GM19397 (cell line): Measurements from ENCODE around the gene RHCG.
"Not testable (repeated sequence)": the region's sequence is repeated elsewhere in the genome, so short reads cannot be mapped to it uniquely, and the experiment has no call there.

Experiments used
- ATAC-seq: cut with Tn5 transposase; IDR thresholded peaks from one replicate; pipeline ENCODE4 v1.9.1; 2021; ENCODE audit warnings: mild to moderate bottlenecking, moderate library complexity; ENCODE audit not compliant: unreplicated experiment

The RHCG gene

DNA sequence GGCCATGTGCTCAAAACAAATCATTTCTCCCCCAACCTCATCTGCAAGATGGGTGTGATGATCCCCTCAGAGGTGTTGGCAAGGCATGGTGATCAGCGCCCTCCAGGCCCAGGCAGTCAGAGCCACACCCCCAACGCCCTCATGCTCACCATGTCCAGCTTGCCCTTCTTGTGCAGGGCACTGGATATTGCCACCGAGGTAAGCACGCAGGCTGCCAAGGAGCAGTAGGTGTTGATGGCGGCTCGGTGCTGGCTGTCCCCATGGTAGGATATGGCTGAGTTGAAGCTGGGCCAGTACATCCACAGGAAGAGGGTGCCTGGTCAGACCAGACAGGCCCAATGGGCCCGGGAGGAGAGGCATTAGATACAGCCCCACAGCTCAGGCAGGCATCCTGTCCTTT, 17.2 kb downstream of the RHCG start:
- ATAC-seq = no peak

GRCh38 chr15:89477411-89478242, 18.8 kb downstream of the RHCG start:
- no peak for ATAC-seq

- no peak for ATAC-seq
These were observed 20.7 kb downstream of the RHCG start for GRCh38 chr15:89475661-89476060.

DNA sequence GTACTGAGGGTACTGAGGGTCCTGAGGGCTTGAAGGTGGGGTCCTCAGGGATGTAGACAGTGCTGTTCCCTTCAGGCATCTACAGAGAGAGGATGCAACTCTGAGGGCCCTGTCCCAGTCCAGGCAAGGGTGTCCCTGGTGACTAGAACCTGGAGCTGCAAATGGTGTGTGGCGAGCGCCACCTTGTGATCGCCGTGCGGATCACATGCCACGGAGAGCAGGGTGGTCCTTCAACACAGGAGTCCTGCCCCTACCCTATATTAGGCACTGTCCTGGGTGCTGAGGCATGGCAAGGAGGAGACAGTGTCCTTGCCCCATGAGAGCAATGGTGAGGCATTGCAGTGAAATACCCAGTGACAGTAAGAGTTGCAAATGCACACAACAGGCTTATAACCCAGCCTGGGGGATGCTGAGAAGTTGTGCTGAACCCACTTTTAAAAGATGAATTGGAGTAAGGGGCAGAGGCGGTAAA, 23.6 kb downstream of the RHCG start:
- ATAC-seq = no peak

- no peak for ATAC-seq
These were observed 26.8 kb downstream of the RHCG start for GRCh38 chr15:89469426-89470096.

DNA sequence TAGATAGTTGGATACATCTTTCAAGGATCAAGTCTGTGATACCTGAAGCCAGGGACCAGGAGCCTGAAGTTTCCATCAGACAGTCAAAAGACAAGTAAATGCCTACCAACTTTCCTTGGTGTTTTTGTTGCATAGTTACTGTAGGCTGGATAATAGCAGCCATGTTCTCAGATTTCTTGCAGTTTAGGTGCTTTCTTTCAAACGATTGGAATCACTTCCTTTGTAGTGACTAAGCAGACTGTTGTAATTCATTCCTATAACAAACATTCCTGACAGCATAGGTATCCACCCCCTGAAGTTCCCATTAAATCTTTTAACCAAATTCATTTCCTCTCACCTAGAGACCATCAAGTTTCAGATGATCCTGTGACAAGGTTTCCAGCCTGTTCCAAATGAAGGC, 27.6 kb downstream of the RHCG start:
- not testable (repeated sequence) for ATAC-seq

- ATAC-seq = no peak
These were observed 33.3 kb downstream of the RHCG start for GRCh38 chr15:89463113-89463512.

DNA sequence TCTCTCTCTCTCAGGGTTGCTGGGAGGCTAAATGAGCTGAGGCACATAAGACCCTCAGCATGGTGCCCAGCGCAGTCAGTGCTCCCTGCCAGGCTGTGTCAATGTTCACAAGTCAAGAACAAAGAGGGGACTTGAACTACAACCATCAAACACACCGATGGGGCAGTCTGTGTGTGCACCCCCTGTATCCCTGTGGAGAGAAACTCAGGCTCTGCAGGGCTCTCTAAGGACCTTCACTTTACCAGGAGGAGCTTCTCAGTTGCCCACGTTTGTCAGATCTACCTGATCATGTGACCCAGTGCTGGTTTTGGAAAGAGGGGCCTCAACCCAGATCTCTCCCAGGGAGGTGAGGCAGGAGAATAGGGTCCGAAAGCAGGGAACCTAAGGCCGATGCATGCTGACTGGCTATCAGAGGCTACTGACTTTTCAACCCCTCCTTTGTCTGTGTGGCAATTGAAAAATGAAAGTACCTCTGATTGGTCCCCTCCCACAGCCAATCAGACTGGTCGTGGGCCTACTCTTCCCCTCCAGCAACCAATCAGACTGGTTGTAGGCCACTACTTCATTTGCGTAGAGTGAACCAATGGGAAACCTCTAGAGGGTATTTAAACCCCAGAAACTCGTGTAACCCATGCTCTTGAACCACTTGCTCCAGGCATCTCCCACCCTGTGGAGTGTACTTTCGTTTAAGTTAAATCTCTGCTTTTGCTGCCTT, 34.0 kb downstream of the RHCG start:
- no peak for ATAC-seq

GRCh38 chr15:89461386-89461785, 35.0 kb downstream of the RHCG start:
- no peak for ATAC-seq

- no peak for ATAC-seq
These were observed 36.3 kb downstream of the RHCG start for GRCh38 chr15:89460048-89460447.

DNA sequence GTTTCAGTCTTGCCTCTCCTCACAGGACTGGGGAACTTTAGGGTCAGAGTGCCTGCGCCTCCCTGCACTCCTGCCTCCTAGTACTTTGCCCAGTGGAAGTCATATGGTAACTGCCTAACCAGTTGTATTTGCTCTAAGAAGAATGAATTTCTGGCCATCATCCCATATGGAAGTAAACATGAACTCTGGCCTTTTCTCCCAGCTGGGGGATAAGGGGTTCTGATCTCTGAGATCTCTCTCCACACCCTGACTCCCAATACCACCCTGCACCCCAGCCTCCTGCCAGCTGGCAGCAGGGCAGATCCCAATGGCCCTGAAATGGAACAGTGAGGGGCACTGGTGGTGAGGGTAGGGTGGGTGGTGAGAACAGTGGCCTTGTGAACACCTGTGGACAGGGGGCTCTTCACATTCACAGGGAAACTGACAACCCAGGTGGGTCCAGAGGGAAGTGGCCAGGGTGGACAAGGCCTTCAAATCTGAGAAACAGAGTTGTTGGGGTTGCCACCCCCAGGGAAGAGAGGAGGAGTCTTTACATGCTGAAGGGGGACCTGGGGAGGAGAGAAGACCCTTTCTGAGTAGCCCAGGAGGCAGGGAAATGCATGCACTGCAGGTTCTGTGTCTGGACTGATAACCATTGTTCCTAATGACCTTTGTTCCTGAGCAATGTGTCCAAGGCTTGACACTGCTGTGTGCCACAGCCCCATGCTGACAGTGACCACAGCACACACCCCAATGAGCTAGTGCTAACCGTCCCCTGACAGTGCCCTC, 36.9 kb downstream of the RHCG start:
- no peak for ATAC-seq

- no peak for ATAC-seq
These were observed 37.9 kb downstream of the RHCG start for GRCh38 chr15:89458440-89458839.

- no peak for ATAC-seq
These were observed 39.3 kb downstream of the RHCG start for GRCh38 chr15:89457086-89457485.

- ATAC-seq = no peak
These were observed 40.8 kb downstream of the RHCG start for GRCh38 chr15:89455535-89455934.

DNA sequence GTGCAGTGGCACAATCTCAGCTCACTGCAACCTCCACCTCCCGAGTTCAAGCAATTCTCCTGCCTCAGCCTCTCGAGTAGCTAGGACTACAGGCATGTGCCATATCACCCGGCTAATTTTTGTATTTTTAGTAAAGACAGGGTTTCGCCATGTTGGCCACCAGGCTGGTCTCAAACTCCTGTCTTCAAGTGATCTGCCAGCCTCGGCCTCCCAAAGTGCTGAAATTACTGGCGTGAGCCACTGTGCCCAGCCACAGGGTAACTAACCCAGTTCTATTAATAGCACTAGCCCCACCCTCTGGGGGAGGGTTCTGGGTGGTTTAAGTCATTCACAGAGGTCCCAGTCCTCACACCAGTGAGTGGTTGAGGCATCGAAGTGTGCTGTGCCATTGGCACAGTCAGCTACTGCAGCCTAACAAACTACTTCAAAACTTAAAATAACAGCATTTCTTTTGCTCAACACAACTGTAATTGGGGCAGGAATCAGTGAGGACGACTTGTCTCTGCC, 44.0 kb downstream of the RHCG start:
- ATAC-seq = no peak

GRCh38 chr15:89451846-89452245, 44.5 kb downstream of the RHCG start:
- no peak for ATAC-seq

DNA sequence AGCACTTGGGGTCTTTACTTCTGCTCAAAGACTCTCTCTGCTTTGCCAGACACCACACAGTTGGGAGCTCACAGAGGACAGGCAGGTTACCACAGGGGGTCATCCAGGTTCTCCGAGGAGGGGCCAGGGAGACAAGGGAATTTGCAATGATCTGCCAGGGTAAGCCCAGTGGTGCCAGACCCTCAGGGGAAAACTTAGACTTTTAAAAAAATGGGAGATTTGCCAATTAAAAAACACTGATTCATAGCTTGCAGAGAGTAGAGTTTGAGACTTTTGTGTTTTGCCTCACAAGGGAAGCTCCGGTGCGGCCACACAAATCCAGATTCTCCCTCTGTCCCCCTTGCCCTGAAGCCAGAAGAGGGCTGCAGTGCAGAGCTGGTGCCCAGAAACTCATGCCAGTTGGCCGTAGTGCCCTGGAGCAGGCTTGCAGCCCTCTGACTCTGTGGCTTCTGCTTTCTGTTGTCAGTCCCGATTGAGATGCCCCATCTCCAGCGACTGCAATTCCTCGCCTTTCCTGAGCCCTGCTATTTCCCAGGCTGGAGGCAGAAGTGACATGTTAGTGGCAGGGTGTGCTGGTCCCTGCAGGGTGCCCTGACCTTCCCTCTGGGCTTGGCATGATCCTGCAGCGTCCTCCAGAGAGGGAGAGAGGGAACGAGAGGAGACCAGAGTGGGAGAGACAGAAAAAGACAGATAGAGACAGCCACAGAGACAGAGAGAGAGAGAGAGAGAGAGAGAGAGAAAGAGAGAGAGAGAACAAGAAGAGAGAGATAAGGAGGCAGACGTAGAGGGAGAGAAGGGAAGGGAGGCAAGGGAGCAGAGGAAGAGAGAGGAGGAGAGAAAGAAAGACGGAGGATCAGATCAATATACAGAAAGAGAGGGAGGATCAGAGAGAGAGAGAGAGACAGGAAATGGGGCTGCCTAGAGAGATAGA, 46.0 kb downstream of the RHCG start:
- ATAC-seq = no peak

GRCh38 chr15:89448825-89449224, 47.6 kb downstream of the RHCG start:
- ATAC-seq = no peak

DNA sequence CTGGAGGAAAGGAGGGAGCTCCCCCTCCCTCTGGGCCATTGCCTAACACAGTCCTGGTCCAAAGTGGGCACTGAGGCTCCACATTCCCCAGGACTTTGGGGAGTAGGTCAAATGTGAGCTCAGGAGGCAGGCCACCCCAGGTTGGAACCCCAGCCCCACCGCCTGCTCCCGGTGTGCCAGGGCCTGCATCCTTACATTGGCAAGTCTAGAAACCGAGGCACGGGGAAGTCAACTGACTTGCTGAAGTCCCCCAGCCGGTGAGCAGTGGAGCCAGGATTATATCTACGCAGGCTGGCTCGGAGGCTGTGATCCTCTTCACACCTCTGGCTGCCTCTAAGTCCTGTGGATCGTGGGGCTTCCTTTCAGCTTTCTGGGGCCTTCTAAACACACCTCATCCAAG, 48.7 kb downstream of the RHCG start:
- no peak for ATAC-seq
